Ovary (tissue), 3 donors: ENCODE results near the gene BAHCC1.

Experiments
- POLR2A ChIP-seq: fragments of 450-650 bp; IDR thresholded peaks from one replicate; pipeline ENCODE4 v1.6.1; 2017; ENCODE audit warnings: antibody characterized with exemption, mild to moderate bottlenecking, moderate library complexity
- TF ChIP-seq, protein P1 (sequence below), 3 donors: fragments of 450-650 bp in 2 of 3; fragments of 200-600 bp in 1 of 3; IDR thresholded peaks; one replicate each; pipeline versions ENCODE4 v1.5.1 to v1.8.0; 2016 to 2022; ENCODE audit warnings: antibody characterized with exemption in 3 of 3, mild to moderate bottlenecking in 1 of 3
- donor health status: DM: no; HTN: no; CAD: no.

- no peak for TF ChIP-seq POLR2A
- TF ChIP-seq, protein P1, sequence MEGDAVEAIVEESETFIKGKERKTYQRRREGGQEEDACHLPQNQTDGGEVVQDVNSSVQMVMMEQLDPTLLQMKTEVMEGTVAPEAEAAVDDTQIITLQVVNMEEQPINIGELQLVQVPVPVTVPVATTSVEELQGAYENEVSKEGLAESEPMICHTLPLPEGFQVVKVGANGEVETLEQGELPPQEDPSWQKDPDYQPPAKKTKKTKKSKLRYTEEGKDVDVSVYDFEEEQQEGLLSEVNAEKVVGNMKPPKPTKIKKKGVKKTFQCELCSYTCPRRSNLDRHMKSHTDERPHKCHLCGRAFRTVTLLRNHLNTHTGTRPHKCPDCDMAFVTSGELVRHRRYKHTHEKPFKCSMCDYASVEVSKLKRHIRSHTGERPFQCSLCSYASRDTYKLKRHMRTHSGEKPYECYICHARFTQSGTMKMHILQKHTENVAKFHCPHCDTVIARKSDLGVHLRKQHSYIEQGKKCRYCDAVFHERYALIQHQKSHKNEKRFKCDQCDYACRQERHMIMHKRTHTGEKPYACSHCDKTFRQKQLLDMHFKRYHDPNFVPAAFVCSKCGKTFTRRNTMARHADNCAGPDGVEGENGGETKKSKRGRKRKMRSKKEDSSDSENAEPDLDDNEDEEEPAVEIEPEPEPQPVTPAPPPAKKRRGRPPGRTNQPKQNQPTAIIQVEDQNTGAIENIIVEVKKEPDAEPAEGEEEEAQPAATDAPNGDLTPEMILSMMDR (IDR thresholded peaks at IDR 0.05), result no peak
These were observed 77.8 kb downstream of the BAHCC1 start for GRCh38 chr17:81473019-81473418.
